Loucy (cell line): ENCODE results near the gene CELA3B.

Experiments used
- EZH2phosphoT487 ChIP-seq: fragments of 200-600 bp; IDR thresholded peaks from 2 replicates; pipeline ENCODE4 v1.6.1; 2018; ENCODE audit warnings: antibody characterized with exemption, mild to moderate bottlenecking, moderate library complexity, borderline replicate concordance
- TF ChIP-seq, protein P1 (sequence below): fragments of 200-600 bp; sonication (generic); conservative IDR thresholded peaks from 2 replicates; pipeline ENCODE4 v1.5.1; 2014; ENCODE audit warnings: mild to moderate bottlenecking, antibody characterized with exemption, low read length

DNA sequence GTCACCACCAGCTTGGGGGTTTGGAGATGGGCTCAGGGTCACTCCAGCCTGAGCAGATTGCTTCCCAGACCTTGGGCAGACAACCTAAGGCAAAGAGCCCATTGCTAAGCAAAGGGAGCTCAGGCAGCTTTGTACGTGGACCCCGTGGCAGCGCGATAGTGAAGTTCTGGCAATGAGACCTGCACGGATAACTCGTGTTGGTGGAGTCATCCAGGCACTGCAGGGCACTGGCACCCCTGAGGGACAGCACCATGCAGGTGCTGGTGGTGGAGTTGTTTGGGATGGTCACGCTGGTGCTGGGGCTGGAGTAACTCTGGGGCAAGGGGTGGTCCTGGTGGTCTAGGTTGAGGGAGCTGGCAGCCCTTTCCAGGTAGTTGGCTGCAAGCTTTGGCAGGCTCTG, 26.1 kb upstream of the CELA3B start:
- TF ChIP-seq, protein P1, sequence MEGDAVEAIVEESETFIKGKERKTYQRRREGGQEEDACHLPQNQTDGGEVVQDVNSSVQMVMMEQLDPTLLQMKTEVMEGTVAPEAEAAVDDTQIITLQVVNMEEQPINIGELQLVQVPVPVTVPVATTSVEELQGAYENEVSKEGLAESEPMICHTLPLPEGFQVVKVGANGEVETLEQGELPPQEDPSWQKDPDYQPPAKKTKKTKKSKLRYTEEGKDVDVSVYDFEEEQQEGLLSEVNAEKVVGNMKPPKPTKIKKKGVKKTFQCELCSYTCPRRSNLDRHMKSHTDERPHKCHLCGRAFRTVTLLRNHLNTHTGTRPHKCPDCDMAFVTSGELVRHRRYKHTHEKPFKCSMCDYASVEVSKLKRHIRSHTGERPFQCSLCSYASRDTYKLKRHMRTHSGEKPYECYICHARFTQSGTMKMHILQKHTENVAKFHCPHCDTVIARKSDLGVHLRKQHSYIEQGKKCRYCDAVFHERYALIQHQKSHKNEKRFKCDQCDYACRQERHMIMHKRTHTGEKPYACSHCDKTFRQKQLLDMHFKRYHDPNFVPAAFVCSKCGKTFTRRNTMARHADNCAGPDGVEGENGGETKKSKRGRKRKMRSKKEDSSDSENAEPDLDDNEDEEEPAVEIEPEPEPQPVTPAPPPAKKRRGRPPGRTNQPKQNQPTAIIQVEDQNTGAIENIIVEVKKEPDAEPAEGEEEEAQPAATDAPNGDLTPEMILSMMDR = no peak
- no peak for TF ChIP-seq EZH2phosphoT487
